HepG2 (cell line): ENCODE data around the gene TMEM164. TPM values are rescaled to one million over a fixed set of nuclear protein-coding genes. Genes with fewer than 3 reads are reported as not detected.

Experiments used
- ATAC-seq: fragments of 200-7000 bp; cut with Tn5 transposase; 3 replicates; pipeline ENCODE4 v1.9.1; 2020; ENCODE audit warnings: mild to moderate bottlenecking, moderate library complexity
- BruUV-seq: library from RNA; stranded (reverse); fragments of 400-500 nt; replicated peaks from 2 replicates; lab custom pipeline; 2021; lab: Mats Ljungman, UMichigan
- CTCF ChIA-PET: fragments of 300-600 bp; formaldehyde crosslinking; extraction: SDS; loops from one replicate; lab custom pipeline; 2021; ENCODE audit warnings: low total read pairs, inconsistent platforms, low intra/inter-chr PET ratio; lab: Yijun Ruan, JAX
- POLR2A ChIA-PET: fragments of 350-600 bp; sonication (Branson Sonifier 250); formaldehyde crosslinking; loops from one replicate; lab custom pipeline; 2020; ENCODE audit warnings: antibody characterized with exemption, inconsistent platforms; lab: Yijun Ruan, JAX
- DNase-seq: peaks from one replicate; pipeline ENCODE4 v3.0.0-alpha.2; 2015; ENCODE audit warnings: low spot score
- FAIRE-seq: peaks from 3 replicates; lab custom pipeline; 2011; peaks lifted over from hg19 to GRCh38; lab: Jason Lieb, UNC
- H2AFZ ChIP-seq: one replicate; pipeline ENCODE4 v1.6.1; 2011; ENCODE audit warnings: low read length, inconsistent platforms
- H3K27ac ChIP-seq: fragments of 300-600 bp; 3 replicates; pipeline ENCODE4 v1.8.0; 2011; ENCODE audit warnings: mixed run types, mild to moderate bottlenecking, mixed read lengths, low read length, inconsistent platforms; ENCODE audit not compliant: insufficient read depth; ENCODE audit errors: extremely low read length
- H3K27me3 ChIP-seq, 2 experiments: fragments of 200-600 bp in 1 of 2; 2 replicates in 1 of 2; 3 replicates in 1 of 2; pipeline versions ENCODE4 v1.6.0 to v1.8.0; 2011; ENCODE audit warnings: low read length in 2 of 2, mild to moderate bottlenecking in 2 of 2, moderate library complexity in 2 of 2, inconsistent platforms in 1 of 2; ENCODE audit not compliant: insufficient read depth in 2 of 2, control insufficient read depth in 1 of 2
- H3K36me3 ChIP-seq, 2 experiments: fragments of 200-600 bp in 1 of 2; replicated peaks in 1 of 2; 2 replicates in 1 of 2; 3 replicates in 1 of 2; pipeline versions ENCODE4 v1.5.1 to v1.8.0; 2011; ENCODE audit warnings: low read length in 2 of 2, inconsistent platforms in 1 of 2; ENCODE audit not compliant: insufficient read depth in 2 of 2, control insufficient read depth in 1 of 2
- H3K4me1 ChIP-seq: 2 replicates; pipeline ENCODE4 v1.5.1; 2012; ENCODE audit warnings: low read length, inconsistent platforms; ENCODE audit not compliant: insufficient read depth
- H3K4me2 ChIP-seq: 2 replicates; pipeline ENCODE4 v1.6.0; 2011; ENCODE audit warnings: low read depth, low read length, inconsistent platforms
- H3K4me3 ChIP-seq, 3 experiments: fragments of 200-600 bp in 1 of 3; sonication (generic), shearing (Covaris generic) in 1 of 3; replicated peaks in 1 of 3; 2 replicates each; pipeline ENCODE4 v1.5.1; 2011 to 2016; ENCODE audit warnings: low read length in 3 of 3, inconsistent platforms in 2 of 3, low read depth in 2 of 3, mild to moderate bottlenecking in 2 of 3, control low read depth in 1 of 3, mixed read lengths in 1 of 3; ENCODE audit not compliant: insufficient read depth in 1 of 3
- H3K79me2 ChIP-seq: one replicate; pipeline ENCODE4 v1.6.1; 2011; ENCODE audit warnings: low read length, inconsistent platforms; ENCODE audit not compliant: insufficient read depth
- H3K9ac ChIP-seq: 2 replicates; pipeline ENCODE4 v1.6.0; 2011; ENCODE audit warnings: mild to moderate bottlenecking, low read depth, low read length, inconsistent platforms; ENCODE audit not compliant: insufficient read depth
- H3K9me3 ChIP-seq: 2 replicates; pipeline ENCODE4 v1.5.1; 2012; ENCODE audit warnings: mild to moderate bottlenecking, low read length
- H4K20me1 ChIP-seq: 2 replicates; pipeline ENCODE4 v1.6.0; 2011; ENCODE audit warnings: inconsistent platforms, mild to moderate bottlenecking, low read length, moderate library complexity; ENCODE audit not compliant: insufficient read depth
- ARID4A ChIP-seq: sonication (generic); formaldehyde crosslinking; IDR thresholded peaks from 2 replicates; pipeline ENCODE4 v1.5.0; 2020; ENCODE audit warnings: mild to moderate bottlenecking, missing genetic modification reagents, borderline replicate concordance
- ARNTL ChIP-seq: sonication (generic); formaldehyde crosslinking; IDR thresholded peaks from 2 replicates; pipeline ENCODE4 v1.4.0; 2020; ENCODE audit warnings: mild to moderate bottlenecking, missing genetic modification reagents
- CBX2 ChIP-seq, 2 experiments: fragments of 200-600 bp in 1 of 2; sonication (generic); formaldehyde crosslinking in 1 of 2; IDR thresholded peaks; 2 replicates each; pipeline versions ENCODE4 v1.7.0 to v1.8.1; 2018 to 2022; ENCODE audit warnings: low read depth in 2 of 2, low read length in 1 of 2, mild to moderate bottlenecking in 1 of 2, missing genetic modification reagents in 1 of 2
- DDIT3 ChIP-seq: sonication (generic); formaldehyde crosslinking; IDR thresholded peaks from 2 replicates; pipeline ENCODE4 v1.4.0; 2020; ENCODE audit warnings: mild to moderate bottlenecking, missing genetic modification reagents
- E2F5 ChIP-seq: sonication (generic); formaldehyde crosslinking; conservative IDR thresholded peaks from 2 replicates; pipeline ENCODE4 v1.4.0; 2020; ENCODE audit warnings: missing genetic modification reagents
- ELF1 ChIP-seq: sonication (generic); formaldehyde crosslinking; IDR thresholded peaks from 2 replicates; pipeline ENCODE4 v1.4.0; 2020; ENCODE audit warnings: missing genetic modification reagents
- HNF4A ChIP-seq: sonication (generic); formaldehyde crosslinking; IDR thresholded peaks from 2 replicates; pipeline ENCODE4 v1.4.0; 2020; ENCODE audit warnings: missing genetic modification reagents
- MAFK ChIP-seq, 2 experiments: IDR thresholded peaks in 1 of 2; conservative IDR thresholded peaks in 1 of 2; 2 replicates each; pipeline ENCODE4 v1.6.1; 2011; ENCODE audit warnings: improper control_type of control experiment in 2 of 2, low read length in 2 of 2
- REPIN1 ChIP-seq: sonication (generic); formaldehyde crosslinking; IDR thresholded peaks from 2 replicates; pipeline ENCODE4 v1.8.0; 2022; ENCODE audit warnings: missing genetic modification reagents, low read depth, mild to moderate bottlenecking, borderline replicate concordance
- SRSF9 ChIP-seq: fragments of 200-400 bp; formaldehyde crosslinking; IDR thresholded peaks from 2 replicates; pipeline ENCODE4 v1.6.1; 2018; ENCODE audit warnings: borderline replicate concordance, mild to moderate bottlenecking, low read depth, low read length; ENCODE audit not compliant: insufficient read depth, poor library complexity, severe bottlenecking
- ZNF546 ChIP-seq: sonication (generic); formaldehyde crosslinking; conservative IDR thresholded peaks from 2 replicates; pipeline ENCODE4 v1.8.1; 2023; ENCODE audit warnings: mild to moderate bottlenecking, missing genetic modification reagents
- WGBS: methylation state at CpG from one replicate; pipeline ENCODE4 v1.1.6; 2017; ENCODE audit warnings: low lambda C conversion rate; 5-methylcytosine and 5-hydroxymethylcytosine counted together
- in situ Hi-C: cut with HindIII; loops from 2 replicates; pipeline ENCODE4 v1.10.0; 2017; ENCODE audit warnings: low pct_unique_long_range_greater_than_20kb; ENCODE audit not compliant: extremely low pct_ligation_motif_present
- intact Hi-C: fragments of 100-400 bp; cut with micrococcal nuclease; formaldehyde crosslinking; loops from one replicate; pipeline ENCODE4 v1.10.0; 2022; ENCODE audit not compliant: unreplicated experiment
- polyA plus RNA-seq, 8 experiments: library from polyadenylated mRNA; depleted of rRNA in 3 of 8; stranded (reverse) in 7 of 8; unstranded in 1 of 8; fragments of >200 nt; fragmentation: Illumina TruSeq in 4 of 8; extraction: Trizol in 4 of 8; gene quantifications; 2 replicates each; pipeline versions ENCODE4 v1.2.1 to v1.2.3, GENCODE V29; 2011 to 2016; ENCODE audit warnings: low read depth in 4 of 8, missing spikeins in 1 of 8, mixed read lengths in 1 of 8; ENCODE audit not compliant: insufficient read depth in 1 of 8
- total RNA-seq, 5 experiments: library from RNA; depleted of rRNA; stranded (reverse); fragments of >200 nt; fragmentation: Illumina TruSeq; extraction: Trizol; gene quantifications; 2 replicates each; pipeline ENCODE4 v1.2.3, GENCODE V29; 2016; ENCODE audit warnings: low read depth in 1 of 5

Gene TMEM164
- total and polyA plus RNA-seq, 2 of the 13 experiments (the other 11 are each of a cell fraction or from before 2014, with no cell fraction given) = 5.8 to 13.2 TPM

GRCh38 chrX:110066488-110067225 is 63.7 kb downstream of the TMEM164 start (continued):
- no peak for TF ChIP-seq ARID4A (CRISPR knock-in tag)
- no peak for TF ChIP-seq HNF4A (CRISPR knock-in tag)
- no peak for TF ChIP-seq ARNTL (CRISPR knock-in tag)
- no peak for TF ChIP-seq E2F5 (CRISPR knock-in tag)
- TF ChIP-seq DDIT3 (CRISPR knock-in tag) = no peak
- TF ChIP-seq MAFK (conservative IDR thresholded peaks at IDR 0.05 in 1 of 2, IDR thresholded peaks at IDR 0.05 in 1 of 2; ENCODE audit: low read length in 2 of 2) = no peak

- no peak for DNase-seq
- no peak for TF ChIP-seq REPIN1 (CRISPR knock-in tag)
- TF ChIP-seq CBX2 (IDR thresholded peaks at IDR 0.05; ENCODE audit: low read depth, low read length) = no peak
- TF ChIP-seq CBX2 (CRISPR knock-in tag; IDR thresholded peaks at IDR 0.05; ENCODE audit: low read depth) = no peak
- no peak for TF ChIP-seq SRSF9
- TF ChIP-seq ZNF546 (CRISPR knock-in tag) = no peak
- no peak for TF ChIP-seq ELF1
- no peak overlapping the region for H3K9ac ChIP-seq
- H3K4me1 ChIP-seq = no peaks in the 10 kb centered on the region
- H3K4me3 ChIP-seq = no peak overlapping the region
- FAIRE-seq = no peak
- H3K27me3 ChIP-seq = no peaks in the 10 kb centered on the region
- no peak overlapping the region for H3K27ac ChIP-seq
- POLR2A ChIA-PET = no interaction called here
- no peak overlapping the region for H3K4me2 ChIP-seq
- no peak overlapping the region for H2AFZ ChIP-seq
- no TSS peak for BruUV-seq
- no peaks in the 10 kb centered on the region for H3K9me3 ChIP-seq
- no peaks in the 10 kb centered on the region for H4K20me1 ChIP-seq
- H3K79me2 ChIP-seq = no peaks in the 10 kb centered on the region
- ATAC-seq = no peak
- H3K36me3 ChIP-seq = no peaks in the 10 kb centered on the region
- CTCF ChIA-PET = no interaction called here
- WGBS = 96% methylated on average over 2 of the region's 2 CpGs
- intact Hi-C loops = no loop called here
- in situ Hi-C loops = no loop called here
Observed at GRCh38 chrX:110070970-110071369, 68.1 kb downstream of the TMEM164 start.
